NCI-H748 (cell line): ENCODE measurements around the gene URGCP.
"Not testable (repeated sequence)": the region's sequence is repeated elsewhere in the genome, so short reads cannot be mapped to it uniquely, and the experiment has no call there.

ENCODE experiments used
- DNase-seq: peaks from one replicate; lab custom pipeline; 2025; ENCODE audit not compliant: unreplicated experiment; lab: John Stamatoyannopoulos, UW

Gene URGCP

GRCh38 chr7:43922726-43923125 lies 16.3 kb upstream of the URGCP start:
- no peak for DNase-seq

- DNase-seq, result no peak
Observed at GRCh38 chr7:43921423-43921822, 15.0 kb upstream of the URGCP start.

GRCh38 chr7:43915907-43916306 lies 9.5 kb upstream of the URGCP start:
- no peak for DNase-seq

GRCh38 chr7:43914795-43915194 lies 8.4 kb upstream of the URGCP start:
- DNase-seq, result no peak

GRCh38 chr7:43905956-43906330 lies 453 bp downstream of the URGCP start:
- peak; percentile 68 for DNase-seq

GRCh38 chr7:43905209-43905946 lies 1.0 kb downstream of the URGCP start:
- DNase-seq, result no peak

- DNase-seq, result no peak
Observed at GRCh38 chr7:43904533-43905208, 1.7 kb downstream of the URGCP start.

- no peak for DNase-seq
Observed at GRCh38 chr7:43902542-43903054, 3.8 kb downstream of the URGCP start.

- DNase-seq, result not testable (repeated sequence)
Observed at GRCh38 chr7:43898571-43898970, 7.8 kb downstream of the URGCP start.

GRCh38 chr7:43895847-43896415 lies 10.5 kb downstream of the URGCP start:
- no peak for DNase-seq

GRCh38 chr7:43891069-43891955 lies 15.1 kb downstream of the URGCP start:
- DNase-seq, result no peak

GRCh38 chr7:43890468-43890867 lies 15.9 kb downstream of the URGCP start:
- no peak for DNase-seq

GRCh38 chr7:43888993-43889945 lies 17.1 kb downstream of the URGCP start:
- no peak for DNase-seq

GRCh38 chr7:43884617-43885016 lies 21.8 kb downstream of the URGCP start:
- no peak for DNase-seq

GRCh38 chr7:43884209-43884608 lies 22.2 kb downstream of the URGCP start:
- no peak for DNase-seq

GRCh38 chr7:43880596-43880995 lies 25.8 kb downstream of the URGCP start:
- DNase-seq, result no peak

GRCh38 chr7:43879477-43879876 lies 26.9 kb downstream of the URGCP start:
- DNase-seq, result no peak

- no peak for DNase-seq
Observed at GRCh38 chr7:43878867-43879266, 27.5 kb downstream of the URGCP start.

- DNase-seq, result no peak
Observed at GRCh38 chr7:43877968-43878864, 28.2 kb downstream of the URGCP start.
